Middle frontal gyrus (tissue), 1 donor: ENCODE data around the gene SHISAL1.

Experiments
- DNase-seq: peaks from one replicate; pipeline ENCODE4 v3.0.0-alpha.2; 2015; ENCODE audit warnings: low spot score; ENCODE audit errors: extremely low spot score

The SHISAL1 gene

DNA sequence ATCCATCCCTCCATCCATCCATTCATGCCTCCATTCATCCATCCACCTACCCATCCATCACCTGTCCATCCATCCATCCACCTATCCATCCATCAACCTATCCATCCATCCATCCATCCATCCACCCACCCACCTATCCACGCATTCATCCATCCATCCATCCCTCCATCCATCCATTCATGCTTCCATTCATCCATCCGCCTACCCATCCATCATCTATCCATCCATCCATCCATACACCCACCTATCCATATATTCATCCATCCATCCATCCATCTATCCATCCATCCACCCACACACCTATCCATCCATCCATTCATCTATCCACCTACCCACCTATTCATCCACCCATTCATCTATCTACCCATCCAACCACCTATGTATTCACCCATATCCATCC lies 118.2 kb downstream of the SHISAL1 start:
- no peak for DNase-seq
